GM12892 (cell line): ENCODE data around the gene ULK4.
"Not testable (repeated sequence)": the region's sequence is repeated elsewhere in the genome, so short reads cannot be mapped to it uniquely, and the experiment has no call there.

Experiments
- DNase-seq: peaks from one replicate; pipeline ENCODE4 v3.0.0; 2011; ENCODE audit not compliant: insufficient read length
- FAIRE-seq: peaks from 2 replicates; lab custom pipeline; 2011; peaks lifted over from hg19 to GRCh38; lab: Jason Lieb, UNC
- POLR2A ChIP-seq: IDR thresholded peaks from 2 replicates; pipeline ENCODE4 v1.6.1; 2011; ENCODE audit warnings: low read depth, low read length, control low read depth
- POLR2AphosphoS5 ChIP-seq: IDR thresholded peaks from 2 replicates; pipeline ENCODE4 v1.6.1; 2011; ENCODE audit warnings: low read depth, low read length, control low read depth
- TAF1 ChIP-seq: IDR thresholded peaks from 2 replicates; pipeline ENCODE4 v1.6.1; 2011; ENCODE audit warnings: low read depth, mild to moderate bottlenecking, control low read depth, low read length, borderline replicate concordance

ULK4 gene

GRCh38 chr3:41286305-41286704, 675.6 kb downstream of the ULK4 start:
- DNase-seq (no peak), FAIRE-seq (no peak)
- no peak for TF ChIP-seq TAF1
- TF ChIP-seq POLR2AphosphoS5: no peak
- no peak for TF ChIP-seq POLR2A

- DNase-seq, FAIRE-seq: not testable (repeated sequence)
These were observed 677.0 kb downstream of the ULK4 start for GRCh38 chr3:41284934-41285333.

DNA sequence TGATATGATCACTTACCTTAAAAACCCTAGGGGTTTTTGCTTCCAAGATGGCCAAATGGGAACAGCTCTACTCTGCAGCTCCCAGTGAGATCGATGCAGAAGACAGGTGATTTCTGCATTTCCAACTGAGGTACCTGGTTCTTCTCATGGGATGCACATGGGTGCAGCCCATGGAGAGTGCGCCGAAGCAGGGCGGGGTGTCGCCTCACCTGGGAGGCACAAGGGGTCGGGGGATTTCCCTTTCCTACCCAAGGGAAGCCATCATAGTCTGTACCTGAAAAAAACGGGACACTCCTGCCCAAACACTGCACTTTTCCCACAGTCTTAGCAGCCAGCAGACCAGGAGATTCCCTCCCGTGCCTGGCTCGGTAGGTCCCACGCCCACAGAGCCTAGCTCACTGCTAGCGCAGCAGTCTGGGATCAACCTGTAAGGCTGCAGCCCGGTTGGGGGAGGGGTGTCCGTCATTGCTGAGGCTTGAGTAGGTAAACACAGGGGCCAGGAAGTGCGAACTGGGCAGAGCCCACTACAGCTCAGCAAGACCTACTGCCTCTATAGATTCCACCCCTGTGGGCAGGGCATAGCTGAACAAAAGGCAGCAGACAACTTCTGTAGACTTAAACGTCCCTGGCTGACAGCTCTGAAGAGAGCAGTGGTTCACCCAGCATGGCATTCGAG, 684.0 kb downstream of the ULK4 start:
- no peak for TF ChIP-seq POLR2AphosphoS5
- DNase-seq (no peak), FAIRE-seq (no peak)

GRCh38 chr3:41276191-41276590, 685.7 kb downstream of the ULK4 start:
- FAIRE-seq: no peak
- DNase-seq: no peak
- TF ChIP-seq POLR2AphosphoS5: no peak
- TF ChIP-seq POLR2A: no peak
- no peak for TF ChIP-seq TAF1

DNA sequence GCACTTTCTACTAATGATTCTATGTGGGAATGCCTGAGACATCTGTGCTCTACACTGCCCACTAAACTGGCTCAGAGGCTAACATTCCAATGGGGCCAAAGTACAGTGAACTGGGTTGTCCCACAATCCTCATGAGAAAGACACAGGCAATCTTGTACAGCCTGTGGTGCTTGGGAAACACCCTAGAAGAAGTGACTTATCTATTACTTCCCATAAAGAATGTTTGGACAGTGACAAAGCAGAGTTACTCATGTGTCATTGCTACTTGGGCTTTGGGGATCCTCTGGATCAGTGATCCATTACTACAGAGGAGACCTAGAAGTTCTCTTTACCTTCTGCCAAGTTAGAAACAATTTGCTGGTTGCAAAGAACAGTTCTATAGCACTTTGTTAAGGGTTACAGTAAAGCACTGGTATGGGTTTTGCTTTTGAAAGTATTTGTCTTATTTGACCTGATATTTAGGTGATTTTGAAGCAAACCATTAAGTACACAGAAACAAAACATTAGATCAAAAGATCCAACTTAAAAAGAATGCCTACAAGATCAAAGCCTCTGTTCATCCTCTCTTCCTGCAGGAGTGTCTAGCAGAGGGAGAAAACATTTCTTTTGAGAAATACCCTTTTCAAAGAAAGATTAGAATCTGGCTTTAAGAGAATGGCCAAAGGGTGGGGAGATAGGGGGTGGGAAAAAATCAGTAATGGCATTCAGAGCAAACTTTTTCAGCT, 686.8 kb downstream of the ULK4 start:
- FAIRE-seq (no peak), DNase-seq (no peak)

GRCh38 chr3:41272667-41273066, 689.2 kb downstream of the ULK4 start:
- no peak for TF ChIP-seq TAF1
- TF ChIP-seq POLR2A: no peak
- TF ChIP-seq POLR2AphosphoS5: no peak
- DNase-seq (no peak), FAIRE-seq (no peak)

More for the DNA sequence above, 686.8 kb downstream of the ULK4 start:
- TF ChIP-seq POLR2A: no peak
- no peak for TF ChIP-seq POLR2AphosphoS5
- TF ChIP-seq TAF1: no peak

GRCh38 chr3:41267975-41268640, 693.8 kb downstream of the ULK4 start:
- no peak for DNase-seq
- FAIRE-seq: no peak

DNA sequence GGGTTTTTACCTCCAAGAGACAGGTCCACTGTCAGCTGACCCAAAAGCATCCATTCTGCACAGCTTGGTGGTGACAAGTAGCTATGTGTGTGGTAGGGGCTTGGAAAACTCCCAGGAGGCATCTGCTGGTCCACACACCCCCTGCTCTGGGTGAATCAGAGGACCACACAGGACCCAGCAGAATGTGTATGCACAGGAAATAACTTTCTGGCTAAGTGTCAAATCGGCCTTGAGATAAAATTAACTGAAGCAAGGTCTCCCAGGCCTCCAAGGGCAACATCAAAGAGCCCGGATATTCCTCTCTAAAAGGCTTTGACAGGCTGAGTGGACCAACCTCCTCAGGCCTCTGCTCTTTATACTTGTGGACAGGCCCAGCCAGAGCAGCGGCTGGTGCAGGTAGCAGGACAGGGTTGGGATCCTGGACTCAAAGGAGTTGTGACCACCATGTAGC, 696.1 kb downstream of the ULK4 start:
- DNase-seq: no peak
- FAIRE-seq: no peak
- no peak for TF ChIP-seq POLR2AphosphoS5
- TF ChIP-seq TAF1: no peak
- TF ChIP-seq POLR2A: no peak

More at GRCh38 chr3:41267975-41268640, 693.8 kb downstream of the ULK4 start:
- no peak for TF ChIP-seq POLR2AphosphoS5
- no peak for TF ChIP-seq POLR2A
- TF ChIP-seq TAF1: no peak

DNA sequence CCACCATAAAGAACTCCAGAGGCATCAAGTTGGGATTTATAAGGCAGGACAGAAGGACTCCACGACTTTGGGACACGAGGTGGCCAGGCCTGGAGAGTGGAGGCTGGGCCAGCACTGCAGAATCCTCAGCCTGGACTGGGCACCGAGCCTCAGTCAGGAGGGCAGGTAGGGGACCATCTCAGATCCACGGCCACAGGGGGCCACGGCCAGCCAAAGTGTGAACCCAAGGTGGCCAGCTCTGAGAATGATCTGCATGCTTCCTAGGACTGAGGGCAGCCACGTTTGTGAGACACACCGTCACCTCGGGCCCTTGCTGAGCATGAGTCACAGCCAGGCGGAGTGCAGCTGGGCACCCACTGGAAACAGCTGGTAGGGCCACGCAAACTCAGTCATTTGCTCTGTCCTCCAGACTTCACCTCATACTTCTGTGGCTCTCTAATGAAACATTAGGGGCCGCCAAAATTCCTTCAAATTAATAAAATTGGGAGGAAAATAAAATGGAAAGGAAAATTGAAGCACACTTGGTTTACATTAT, 696.8 kb downstream of the ULK4 start:
- FAIRE-seq (no peak), DNase-seq (no peak)
- TF ChIP-seq POLR2AphosphoS5 (no peak), POLR2A (no peak), TAF1 (no peak)

DNA sequence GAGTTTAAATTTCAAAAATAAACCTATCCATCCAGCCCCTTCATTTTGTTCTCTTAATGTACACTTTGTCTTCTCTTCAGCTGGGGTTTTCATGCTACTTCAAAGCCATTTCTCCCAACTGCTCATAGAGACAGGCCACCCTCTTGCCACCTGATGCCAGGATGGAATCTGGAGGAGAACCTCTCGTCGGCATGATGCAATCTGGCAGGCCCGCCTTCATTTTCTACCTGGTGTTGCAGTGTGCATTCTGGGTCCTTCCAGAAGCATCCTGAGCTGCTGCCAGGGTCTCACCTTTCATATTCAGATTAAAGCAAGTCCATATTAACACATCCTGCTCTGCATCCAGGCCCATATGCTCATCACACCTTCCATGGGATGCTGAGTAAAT, 701.8 kb downstream of the ULK4 start:
- no peak for DNase-seq
- no peak for FAIRE-seq
- TF ChIP-seq POLR2AphosphoS5 (no peak), POLR2A (no peak), TAF1 (no peak)

GRCh38 chr3:41259449-41260062, 702.3 kb downstream of the ULK4 start:
- DNase-seq (no peak), FAIRE-seq (no peak)
- no peak for TF ChIP-seq POLR2A
- no peak for TF ChIP-seq TAF1
- no peak for TF ChIP-seq POLR2AphosphoS5
